RWPE1 (cell line): ENCODE measurements around the gene INVS.
"Not testable (repeated sequence)": the region's sequence is repeated elsewhere in the genome, so short reads cannot be mapped to it uniquely, and the experiment has no call there.

Experiments
- CTCF ChIA-PET: fragments of 350-600 bp; sonication (Branson Sonifier 250); formaldehyde crosslinking; extraction: SDS; loops from one replicate; lab custom pipeline; 2021; lab: Yijun Ruan, JAX
- POLR2A ChIA-PET: fragments of 400-600 bp; formaldehyde crosslinking; extraction: SDS; loops from one replicate; lab custom pipeline; 2020; ENCODE audit warnings: antibody characterized with exemption; ENCODE audit not compliant: low non-redundant PET; lab: Yijun Ruan, JAX
- DNase-seq: peaks from one replicate; pipeline ENCODE4 v3.0.0; 2012; ENCODE audit warnings: low spot score
- H3K27ac ChIP-seq: fragments of 450-650 bp; 2 replicates; pipeline ENCODE4 v1.5.1; 2017
- TF ChIP-seq, protein P1 (sequence below): fragments of 450-650 bp; conservative IDR thresholded peaks from 2 replicates; pipeline ENCODE4 v1.5.1; 2017; ENCODE audit warnings: low read depth, mild to moderate bottlenecking

The INVS gene

DNA sequence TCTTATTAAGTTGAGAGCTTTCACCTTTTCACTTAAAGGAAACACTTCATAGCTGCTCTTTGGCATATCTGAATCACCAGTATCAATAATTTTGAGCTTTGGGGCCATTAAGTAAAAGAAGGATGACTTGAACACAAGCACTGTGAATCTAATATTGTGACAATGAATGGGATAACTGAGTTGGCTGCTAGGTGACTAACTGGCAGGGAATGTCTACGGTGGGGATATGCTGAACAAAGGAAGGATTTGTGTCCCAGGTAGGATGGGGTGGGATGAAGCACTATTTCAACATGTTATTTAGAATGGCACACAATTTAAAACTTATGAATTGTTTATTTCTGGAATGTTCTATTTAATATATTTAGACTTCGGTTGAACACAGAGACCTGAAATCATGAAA, 130.1 kb downstream of the INVS start:
- ChIA-PET CTCF (interaction anchor here (0.6 kb wide), 3 partner anchors 193 to 1075 kb away, joined by 3 to 6 read pairs (median 3); no protein-coding TSS in a partner anchor), POLR2A (no interaction called here)
- DNase-seq, result no peak
- TF ChIP-seq, protein P1, sequence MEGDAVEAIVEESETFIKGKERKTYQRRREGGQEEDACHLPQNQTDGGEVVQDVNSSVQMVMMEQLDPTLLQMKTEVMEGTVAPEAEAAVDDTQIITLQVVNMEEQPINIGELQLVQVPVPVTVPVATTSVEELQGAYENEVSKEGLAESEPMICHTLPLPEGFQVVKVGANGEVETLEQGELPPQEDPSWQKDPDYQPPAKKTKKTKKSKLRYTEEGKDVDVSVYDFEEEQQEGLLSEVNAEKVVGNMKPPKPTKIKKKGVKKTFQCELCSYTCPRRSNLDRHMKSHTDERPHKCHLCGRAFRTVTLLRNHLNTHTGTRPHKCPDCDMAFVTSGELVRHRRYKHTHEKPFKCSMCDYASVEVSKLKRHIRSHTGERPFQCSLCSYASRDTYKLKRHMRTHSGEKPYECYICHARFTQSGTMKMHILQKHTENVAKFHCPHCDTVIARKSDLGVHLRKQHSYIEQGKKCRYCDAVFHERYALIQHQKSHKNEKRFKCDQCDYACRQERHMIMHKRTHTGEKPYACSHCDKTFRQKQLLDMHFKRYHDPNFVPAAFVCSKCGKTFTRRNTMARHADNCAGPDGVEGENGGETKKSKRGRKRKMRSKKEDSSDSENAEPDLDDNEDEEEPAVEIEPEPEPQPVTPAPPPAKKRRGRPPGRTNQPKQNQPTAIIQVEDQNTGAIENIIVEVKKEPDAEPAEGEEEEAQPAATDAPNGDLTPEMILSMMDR, result no peak
- no peak overlapping the region for H3K27ac ChIP-seq

DNA sequence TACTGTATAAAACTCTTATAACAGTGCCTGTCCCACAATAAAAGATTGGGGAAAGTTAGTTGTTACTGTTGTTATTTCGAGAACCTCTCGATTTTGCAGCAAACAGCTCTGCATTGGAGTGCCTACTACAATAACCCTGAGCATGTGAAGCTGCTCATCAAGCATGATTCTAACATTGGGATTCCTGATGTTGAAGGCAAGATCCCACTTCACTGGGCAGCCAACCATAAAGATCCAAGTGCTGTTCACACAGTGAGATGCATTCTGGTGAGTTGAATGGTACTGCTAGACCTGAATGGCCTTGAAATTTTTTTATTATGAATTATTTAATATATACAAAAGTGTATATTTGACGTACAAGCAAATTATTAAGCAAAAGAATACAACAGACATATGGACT, 130.5 kb downstream of the INVS start:
- ChIA-PET CTCF (interaction anchor here (0.6 kb wide), 3 partner anchors 193 to 1075 kb away, joined by 3 to 6 read pairs (median 3); no protein-coding TSS in a partner anchor), POLR2A (no interaction called here)
- H3K27ac ChIP-seq, result no peak overlapping the region
- DNase-seq, result no peak
- TF ChIP-seq, protein P1, result no peak

DNA sequence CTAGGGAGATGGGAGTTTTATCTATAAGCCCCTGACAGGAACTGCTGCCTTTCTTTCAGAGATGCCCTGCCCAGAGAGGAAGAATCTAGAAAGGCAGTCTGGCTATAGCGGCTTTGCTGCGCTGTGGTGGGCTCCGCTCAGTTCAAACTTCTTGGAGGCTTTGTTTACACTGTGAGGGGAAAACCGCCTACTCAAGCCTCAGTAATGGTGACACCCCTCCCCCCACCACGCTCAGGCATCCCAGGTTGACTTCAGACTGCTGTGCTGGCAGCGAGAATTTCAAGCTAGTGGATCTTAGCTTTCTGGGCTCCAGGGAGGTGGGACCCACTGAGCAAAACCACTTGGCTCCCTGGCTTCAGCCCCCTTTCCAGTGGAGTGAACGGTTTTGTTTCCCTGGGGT, 137.9 kb downstream of the INVS start:
- DNase-seq, POLR2A ChIA-PET, H3K27ac ChIP-seq: not testable (repeated sequence)
- CTCF ChIA-PET, result interaction anchor here (0.7 kb wide), 1 partner anchor 161 kb away, joined by 3 read pairs; no protein-coding TSS in a partner anchor

DNA sequence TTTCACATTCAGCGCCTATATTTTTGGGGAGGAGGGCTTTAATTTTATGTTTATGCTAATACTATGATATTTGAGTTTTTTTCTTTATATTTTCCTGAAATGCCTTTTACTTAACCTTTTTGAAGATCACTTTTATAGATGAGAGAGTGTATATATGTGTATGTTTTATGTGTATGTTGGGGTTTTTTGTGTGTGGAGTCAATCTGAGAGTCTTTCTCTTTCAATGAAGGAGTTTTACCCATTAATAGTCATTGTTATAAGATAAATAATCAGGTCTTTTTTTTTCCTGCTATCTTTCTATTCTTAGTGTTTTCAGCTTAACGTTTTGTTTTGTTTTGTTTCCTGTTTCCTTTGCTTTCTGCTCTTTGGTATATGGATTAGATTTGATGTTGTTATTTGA, 141.5 kb downstream of the INVS start:
- DNase-seq, result no peak
- ChIA-PET CTCF (no interaction called here), POLR2A (no interaction called here)
- TF ChIP-seq, protein P1, result 0 out of 2 replicates have a peak, but pooled peaks have one; percentile 7
- H3K27ac ChIP-seq, result no peak overlapping the region

DNA sequence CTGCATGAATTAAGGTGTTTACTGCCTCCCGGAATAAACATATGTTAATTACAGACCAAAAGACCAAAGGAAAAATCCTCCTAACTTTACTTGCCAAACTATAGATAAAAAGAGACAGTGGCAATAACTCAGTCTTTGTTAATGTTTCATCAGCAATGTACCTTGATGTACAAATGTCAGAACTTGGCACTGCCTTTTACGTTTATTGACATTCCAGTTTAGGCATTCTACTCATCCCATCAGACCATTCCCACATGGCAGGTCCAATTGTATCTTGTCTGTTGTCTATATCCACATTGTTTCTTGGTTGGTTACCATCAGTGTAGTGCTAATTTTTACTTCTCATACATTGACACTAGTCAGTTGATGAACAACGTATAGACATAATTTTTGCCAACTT, 168.2 kb downstream of the INVS start:
- POLR2A ChIA-PET, result no interaction called here
- TF ChIP-seq, protein P1, result no peak
- H3K27ac ChIP-seq, result no peak overlapping the region
- CTCF ChIA-PET, result no interaction called here
- no peak for DNase-seq

DNA sequence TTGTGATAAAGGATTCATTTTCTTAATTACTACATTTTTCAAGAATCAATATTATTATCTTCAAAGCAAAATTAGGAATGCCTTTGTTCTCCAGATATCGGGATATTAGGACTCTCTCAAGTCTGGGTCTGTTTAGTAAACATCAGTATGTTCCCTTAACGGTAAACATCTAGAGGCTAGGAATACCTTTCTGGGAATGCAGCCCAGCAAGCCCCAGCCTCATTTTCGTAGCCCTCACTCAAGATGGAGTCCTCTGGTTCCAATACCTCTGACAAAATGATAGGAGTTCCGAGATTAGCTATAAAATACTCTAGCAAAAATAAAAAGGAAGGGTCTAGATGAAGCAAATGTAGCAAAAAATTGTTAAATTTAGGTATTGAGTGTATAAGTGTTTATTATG, 169.2 kb downstream of the INVS start:
- CTCF ChIA-PET, result interaction anchor here (0.6 kb wide), 2 partner anchors 1135 to 1429 kb away, joined by 3 to 11 read pairs; no protein-coding TSS in a partner anchor
- no peak for DNase-seq
- TF ChIP-seq, protein P1, result no peak
- H3K27ac ChIP-seq, result no peak overlapping the region
- POLR2A ChIA-PET, result no interaction called here

DNA sequence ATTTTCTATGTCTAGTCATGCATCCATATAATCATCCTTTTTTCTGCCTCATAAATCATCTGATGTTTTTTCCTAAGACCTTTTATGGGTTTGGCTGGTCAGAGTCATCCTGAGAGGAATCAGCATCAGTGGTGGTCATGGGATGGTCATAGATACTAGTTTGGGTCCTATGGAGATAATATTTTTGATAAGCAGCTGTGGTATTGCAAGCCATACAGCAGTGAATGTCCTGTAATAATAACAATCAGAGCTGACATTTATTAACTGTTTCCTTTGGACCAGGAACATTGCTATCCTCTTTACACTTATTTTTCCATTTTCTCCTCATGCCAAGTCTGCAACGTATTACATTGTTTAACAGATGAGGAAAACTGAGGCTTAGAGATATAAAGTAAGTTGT, 170.6 kb downstream of the INVS start:
- ChIA-PET POLR2A (no interaction called here), CTCF (interaction anchor here (0.5 to 0.7 kb wide), 2 partner anchors 43 to 381 kb away, joined by 3 read pairs; no protein-coding TSS in a partner anchor)
- H3K27ac ChIP-seq, result no peak overlapping the region
- no peak for DNase-seq
- TF ChIP-seq, protein P1, result no peak
